Liver (tissue), 9 donors: Measurements from ENCODE around the gene CSMD2. TPM values are rescaled to one million over a fixed set of nuclear protein-coding genes. Genes with fewer than 3 reads are reported as not detected.

ENCODE experiments used
- DNase-seq: peaks from one replicate; pipeline ENCODE4 v3.0.0-alpha.2; 2017; ENCODE audit warnings: low spot score
- H3K27ac ChIP-seq, 2 donors: one replicate each; pipeline ENCODE4 v1.7.0; 2013; ENCODE audit warnings: inconsistent platforms in 2 of 2, low read length in 2 of 2, control low read depth in 1 of 2, low read depth in 1 of 2, mild to moderate bottlenecking in 1 of 2
- H3K27me3 ChIP-seq, 4 donors: one replicate each; pipeline versions ENCODE4 v1.6.1 to v1.7.0; 2013; ENCODE audit warnings: low read length in 3 of 4, inconsistent platforms in 1 of 4, mild to moderate bottlenecking in 1 of 4, moderate library complexity in 1 of 4; ENCODE audit not compliant: control insufficient read depth in 4 of 4, insufficient read depth in 4 of 4
- H3K36me3 ChIP-seq, 4 donors: one replicate each; pipeline versions ENCODE4 v1.6.1 to v1.7.0; 2013; ENCODE audit warnings: low read length in 3 of 4, mild to moderate bottlenecking in 3 of 4, low read depth in 1 of 4, moderate library complexity in 1 of 4; ENCODE audit not compliant: control insufficient read depth in 4 of 4, insufficient read depth in 3 of 4
- H3K4me1 ChIP-seq, 4 donors: one replicate each; pipeline versions ENCODE4 v1.6.1 to v1.7.0; 2013; ENCODE audit warnings: low read length in 3 of 4, mild to moderate bottlenecking in 3 of 4, moderate library complexity in 1 of 4; ENCODE audit not compliant: control insufficient read depth in 4 of 4, insufficient read depth in 4 of 4
- H3K4me3 ChIP-seq, 3 donors: one replicate each; pipeline versions ENCODE4 v1.6.1 to v1.7.0; 2013; ENCODE audit warnings: low read length in 3 of 3, control low read depth in 1 of 3, low read depth in 1 of 3, mild to moderate bottlenecking in 1 of 3
- H3K9ac ChIP-seq, 2 donors: one replicate each; pipeline ENCODE4 v1.7.0; 2013; ENCODE audit warnings: low read length in 2 of 2, mild to moderate bottlenecking in 2 of 2, moderate library complexity in 2 of 2, control low read depth in 1 of 2, low read depth in 1 of 2
- H3K9me3 ChIP-seq, 4 donors: one replicate each; pipeline versions ENCODE4 v1.6.1 to v1.7.0; 2013; ENCODE audit warnings: low read length in 3 of 4; ENCODE audit not compliant: control insufficient read depth in 4 of 4
- EGR1 ChIP-seq, 2 donors: IDR thresholded peaks; 2 replicates each; pipeline ENCODE4 v1.6.1; 2016 to 2018; ENCODE audit warnings: antibody characterized with exemption in 2 of 2, low read depth in 2 of 2
- FOXA1 ChIP-seq: IDR thresholded peaks from 2 replicates; pipeline ENCODE4 v1.6.1; 2016; ENCODE audit warnings: antibody characterized with exemption
- FOXA2 ChIP-seq: IDR thresholded peaks from 2 replicates; pipeline ENCODE4 v1.6.1; 2016; ENCODE audit warnings: antibody characterized with exemption
- GABPA ChIP-seq, 2 donors: IDR thresholded peaks in 1 of 2; conservative IDR thresholded peaks in 1 of 2; 2 replicates each; pipeline ENCODE4 v1.6.1; 2016; ENCODE audit warnings: antibody characterized with exemption in 2 of 2, mild to moderate bottlenecking in 1 of 2, moderate library complexity in 1 of 2
- HNF4A ChIP-seq, 2 donors: conservative IDR thresholded peaks; 2 replicates each; pipeline ENCODE4 v1.6.1; 2016; ENCODE audit warnings: antibody characterized with exemption in 2 of 2, mild to moderate bottlenecking in 2 of 2
- HNF4G ChIP-seq: IDR thresholded peaks from 2 replicates; pipeline ENCODE4 v1.6.1; 2016; ENCODE audit warnings: antibody characterized with exemption
- JUND ChIP-seq, 2 donors: IDR thresholded peaks; 2 replicates each; pipeline ENCODE4 v1.6.1; 2016; ENCODE audit warnings: antibody characterized with exemption in 2 of 2
- RXRA ChIP-seq, 2 donors: IDR thresholded peaks; 2 replicates each; pipeline ENCODE4 v1.6.1; 2017 to 2018; ENCODE audit warnings: antibody characterized with exemption in 2 of 2, mild to moderate bottlenecking in 1 of 2
- SP1 ChIP-seq: IDR thresholded peaks from 2 replicates; pipeline ENCODE4 v1.6.1; 2018; ENCODE audit warnings: antibody characterized with exemption, mild to moderate bottlenecking
- TAF1 ChIP-seq: conservative IDR thresholded peaks from 2 replicates; pipeline ENCODE4 v1.6.1; 2016; ENCODE audit warnings: antibody characterized with exemption, mild to moderate bottlenecking
- YY1 ChIP-seq: IDR thresholded peaks from 2 replicates; pipeline ENCODE4 v1.6.1; 2016; ENCODE audit warnings: antibody characterized with exemption, mild to moderate bottlenecking
- WGBS: extraction: QIAGEN DNeasy Blood & Tissue Kit; methylation state at CpG from one replicate; pipeline ENCODE4 v1.1.7; 2013; 5-methylcytosine and 5-hydroxymethylcytosine counted together
- polyA plus RNA-seq, 2 donors: library from polyadenylated mRNA; stranded (reverse) in 1 of 2; unstranded in 1 of 2; fragments of 200-250 nt in 1 of 2; fragments of >200 nt in 1 of 2; fragmentation: Nextera tagmentation in 1 of 2; extraction: Ambion mirVana in 1 of 2; gene quantifications; one replicate each; pipeline versions ENCODE4 v1.2.1 to v1.2.3, GENCODE V29; 2013 to 2015
- total RNA-seq, 2 donors: library from RNA; depleted of rRNA; stranded (reverse); fragments of >200 nt; gene quantifications; one replicate each; pipeline ENCODE4 v1.2.3, GENCODE V29; 2014
- TF ChIP-seq, protein P1 (sequence below): IDR thresholded peaks from 2 replicates; pipeline ENCODE4 v1.6.1; 2016; ENCODE audit warnings: antibody characterized with exemption, mild to moderate bottlenecking
- TF ChIP-seq, protein P2 (sequence below): IDR thresholded peaks from 2 replicates; pipeline ENCODE4 v1.6.1; 2016; ENCODE audit warnings: antibody characterized with exemption
- TF ChIP-seq, protein P3 (sequence below): fragments of 150-350 bp; IDR thresholded peaks from 2 replicates; pipeline ENCODE4 v1.5.1; 2017; ENCODE audit warnings: improper control_type of control experiment, low read depth, low read length; ENCODE audit not compliant: missing input control
- donor health status: healthy.
- donor health status: healthy.
- donor health status: healthy.
- donor health status: healthy.
- donor health status: healthy.

Gene CSMD2
- total and polyA plus RNA-seq, 4 donors = 0.08 to 0.09 TPM; not detected in 2

DNA sequence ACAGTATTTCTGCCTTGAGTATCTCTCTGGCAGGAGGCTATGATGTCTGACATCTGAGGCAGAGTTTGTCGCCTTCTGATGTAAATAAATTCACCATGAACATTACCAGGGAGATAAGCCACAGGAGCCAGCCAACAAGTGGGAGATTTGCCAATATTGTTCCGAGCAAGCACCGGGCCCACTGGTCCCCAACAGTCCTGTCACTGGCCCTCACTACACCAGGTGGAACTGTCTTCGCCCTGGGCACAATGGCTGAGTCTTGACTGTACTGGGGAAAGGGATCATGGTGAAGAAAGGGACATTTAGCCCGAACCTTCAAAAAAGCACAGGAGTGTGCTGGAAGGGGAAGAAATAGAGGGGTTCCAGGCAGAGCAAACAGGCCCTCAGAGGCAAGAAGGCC, 243.7 kb downstream of the CSMD2 start:
- Histone ChIP-seq H3K27me3 (no peaks in the 10 kb centered on the region), H3K4me1 (no peaks in the 10 kb centered on the region), H3K27ac (no peak overlapping the region), H3K4me3 (no peak overlapping the region), H3K36me3 (no peaks in the 10 kb centered on the region), H3K9ac (no peak overlapping the region), H3K9me3 (peaks cover 0 to 4% (median 2%) of the 10 kb centered on the region in 4 donors)
- TF ChIP-seq HNF4A (conservative IDR thresholded peaks at IDR 0.05) (no peak), RXRA (IDR thresholded peaks at IDR 0.05) (no peak), SP1 (no peak), FOXA1 (no peak), TAF1 (no peak), HNF4G (no peak), FOXA2 (no peak), YY1 (no peak)
- TF ChIP-seq, protein P1, sequence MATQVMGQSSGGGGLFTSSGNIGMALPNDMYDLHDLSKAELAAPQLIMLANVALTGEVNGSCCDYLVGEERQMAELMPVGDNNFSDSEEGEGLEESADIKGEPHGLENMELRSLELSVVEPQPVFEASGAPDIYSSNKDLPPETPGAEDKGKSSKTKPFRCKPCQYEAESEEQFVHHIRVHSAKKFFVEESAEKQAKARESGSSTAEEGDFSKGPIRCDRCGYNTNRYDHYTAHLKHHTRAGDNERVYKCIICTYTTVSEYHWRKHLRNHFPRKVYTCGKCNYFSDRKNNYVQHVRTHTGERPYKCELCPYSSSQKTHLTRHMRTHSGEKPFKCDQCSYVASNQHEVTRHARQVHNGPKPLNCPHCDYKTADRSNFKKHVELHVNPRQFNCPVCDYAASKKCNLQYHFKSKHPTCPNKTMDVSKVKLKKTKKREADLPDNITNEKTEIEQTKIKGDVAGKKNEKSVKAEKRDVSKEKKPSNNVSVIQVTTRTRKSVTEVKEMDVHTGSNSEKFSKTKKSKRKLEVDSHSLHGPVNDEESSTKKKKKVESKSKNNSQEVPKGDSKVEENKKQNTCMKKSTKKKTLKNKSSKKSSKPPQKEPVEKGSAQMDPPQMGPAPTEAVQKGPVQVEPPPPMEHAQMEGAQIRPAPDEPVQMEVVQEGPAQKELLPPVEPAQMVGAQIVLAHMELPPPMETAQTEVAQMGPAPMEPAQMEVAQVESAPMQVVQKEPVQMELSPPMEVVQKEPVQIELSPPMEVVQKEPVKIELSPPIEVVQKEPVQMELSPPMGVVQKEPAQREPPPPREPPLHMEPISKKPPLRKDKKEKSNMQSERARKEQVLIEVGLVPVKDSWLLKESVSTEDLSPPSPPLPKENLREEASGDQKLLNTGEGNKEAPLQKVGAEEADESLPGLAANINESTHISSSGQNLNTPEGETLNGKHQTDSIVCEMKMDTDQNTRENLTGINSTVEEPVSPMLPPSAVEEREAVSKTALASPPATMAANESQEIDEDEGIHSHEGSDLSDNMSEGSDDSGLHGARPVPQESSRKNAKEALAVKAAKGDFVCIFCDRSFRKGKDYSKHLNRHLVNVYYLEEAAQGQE = no peak
- DNase-seq = no peak
- WGBS = 89% methylated on average over 5 of the region's 5 CpGs

DNA sequence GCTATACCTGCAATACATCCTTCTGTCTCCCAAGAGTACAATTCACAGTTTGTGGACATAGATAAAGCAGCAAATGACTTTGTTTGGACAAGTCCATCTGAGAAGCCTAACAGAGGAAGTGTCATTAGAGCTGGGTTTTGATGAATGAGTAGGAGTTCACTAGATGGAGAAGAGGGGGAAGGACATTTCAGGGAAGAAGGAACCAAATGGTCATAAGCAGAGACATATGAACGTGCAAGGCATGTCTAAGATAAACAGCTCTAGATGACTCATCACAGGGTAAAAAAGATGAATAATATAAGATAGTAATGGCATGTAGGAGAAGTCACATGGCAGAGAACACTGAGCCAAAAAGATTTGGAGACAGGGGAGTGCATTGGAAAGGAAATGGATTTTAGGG, 246.7 kb downstream of the CSMD2 start:
- TF ChIP-seq, protein P2, sequence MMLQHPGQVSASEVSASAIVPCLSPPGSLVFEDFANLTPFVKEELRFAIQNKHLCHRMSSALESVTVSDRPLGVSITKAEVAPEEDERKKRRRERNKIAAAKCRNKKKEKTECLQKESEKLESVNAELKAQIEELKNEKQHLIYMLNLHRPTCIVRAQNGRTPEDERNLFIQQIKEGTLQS = no peak
- TF ChIP-seq FOXA2 (no peak), SP1 (no peak), JUND (IDR thresholded peaks at IDR 0.05) (no peak)
- TF ChIP-seq, protein P3, sequence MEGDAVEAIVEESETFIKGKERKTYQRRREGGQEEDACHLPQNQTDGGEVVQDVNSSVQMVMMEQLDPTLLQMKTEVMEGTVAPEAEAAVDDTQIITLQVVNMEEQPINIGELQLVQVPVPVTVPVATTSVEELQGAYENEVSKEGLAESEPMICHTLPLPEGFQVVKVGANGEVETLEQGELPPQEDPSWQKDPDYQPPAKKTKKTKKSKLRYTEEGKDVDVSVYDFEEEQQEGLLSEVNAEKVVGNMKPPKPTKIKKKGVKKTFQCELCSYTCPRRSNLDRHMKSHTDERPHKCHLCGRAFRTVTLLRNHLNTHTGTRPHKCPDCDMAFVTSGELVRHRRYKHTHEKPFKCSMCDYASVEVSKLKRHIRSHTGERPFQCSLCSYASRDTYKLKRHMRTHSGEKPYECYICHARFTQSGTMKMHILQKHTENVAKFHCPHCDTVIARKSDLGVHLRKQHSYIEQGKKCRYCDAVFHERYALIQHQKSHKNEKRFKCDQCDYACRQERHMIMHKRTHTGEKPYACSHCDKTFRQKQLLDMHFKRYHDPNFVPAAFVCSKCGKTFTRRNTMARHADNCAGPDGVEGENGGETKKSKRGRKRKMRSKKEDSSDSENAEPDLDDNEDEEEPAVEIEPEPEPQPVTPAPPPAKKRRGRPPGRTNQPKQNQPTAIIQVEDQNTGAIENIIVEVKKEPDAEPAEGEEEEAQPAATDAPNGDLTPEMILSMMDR = no peak
- DNase-seq = no peak
- no peaks in the 10 kb centered on the region for H3K27me3 ChIP-seq
- WGBS = 50% methylated on average over 1 of the region's 1 CpG
- H3K27ac ChIP-seq = no peak overlapping the region
- H3K9ac ChIP-seq = no peak overlapping the region
- H3K4me1 ChIP-seq = no peaks in the 10 kb centered on the region
- no peak overlapping the region for H3K4me3 ChIP-seq
- peaks cover 0 to 2% (median 0%) of the 10 kb centered on the region in 4 donors for H3K9me3 ChIP-seq
- no peaks in the 10 kb centered on the region for H3K36me3 ChIP-seq

DNA sequence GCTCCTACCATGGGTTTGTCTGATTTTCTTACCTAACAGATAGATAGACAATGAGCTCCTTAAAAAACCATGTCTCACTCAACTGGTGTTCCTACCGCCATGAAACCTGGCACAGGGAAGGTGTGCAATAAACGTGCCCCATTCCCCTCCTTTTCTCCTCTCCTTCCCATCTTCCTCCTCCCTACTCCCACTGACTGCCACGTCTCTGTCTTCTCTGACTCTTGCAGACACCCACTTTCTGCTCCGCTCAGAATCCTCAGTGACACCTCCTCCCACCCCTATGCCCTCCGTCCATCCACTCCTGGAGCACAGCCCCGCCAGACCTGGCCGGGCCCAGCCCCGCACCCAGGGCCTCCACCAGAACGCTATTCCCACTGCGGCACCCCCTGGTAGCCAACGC, 248.2 kb downstream of the CSMD2 start:
- WGBS = 88% methylated on average over 11 of the region's 11 CpGs
- Histone ChIP-seq H3K36me3 (no peaks in the 10 kb centered on the region), H3K27me3 (no peaks in the 10 kb centered on the region), H3K4me1 (no peaks in the 10 kb centered on the region), H3K27ac (no peak overlapping the region), H3K9me3 (no peaks in the 10 kb centered on the region), H3K9ac (no peak overlapping the region), H3K4me3 (no peak overlapping the region)
- no peak for TF ChIP-seq GABPA (IDR thresholded peaks at IDR 0.05 in 1 of 2, conservative IDR thresholded peaks at IDR 0.05 in 1 of 2)
- TF ChIP-seq, protein P2 = no peak
- TF ChIP-seq EGR1 (IDR thresholded peaks at IDR 0.05; ENCODE audit: low read depth in 2 of 2) = no peak
- no peak for TF ChIP-seq SP1
- DNase-seq = no peak
